SU-DHL-6 (cell line): ENCODE results near the gene ZSWIM8.
"Not testable (repeated sequence)": the region's sequence is repeated elsewhere in the genome, so short reads cannot be mapped to it uniquely, and the experiment has no call there.

Source experiments
- H2AFZ ChIP-seq: fragments of 200-600 bp; sonication (generic); 2 replicates; pipeline ENCODE4 v1.6.1; 2014; ENCODE audit warnings: low read depth, mild to moderate bottlenecking, moderate library complexity, mixed read lengths, antibody characterized with exemption, low read length; ENCODE audit not compliant: severe bottlenecking
- H3F3A ChIP-seq: fragments of 200-600 bp; shearing (Covaris generic); 2 replicates; pipeline ENCODE4 v1.6.0; 2016; ENCODE audit warnings: antibody characterized with exemption, mild to moderate bottlenecking; ENCODE audit not compliant: insufficient read depth
- H3K27ac ChIP-seq: fragments of 200-600 bp; sonication (generic); 2 replicates; pipeline ENCODE4 v1.5.1; 2016; ENCODE audit warnings: low read depth, mild to moderate bottlenecking, low read length, moderate library complexity, mixed read lengths
- H3K27me3 ChIP-seq: fragments of 200-600 bp; sonication (generic), shearing (Covaris generic); 2 replicates; pipeline ENCODE4 v1.6.0; 2014; ENCODE audit warnings: mild to moderate bottlenecking, low read length
- H3K36me3 ChIP-seq: fragments of 200-600 bp; sonication (generic); 2 replicates; pipeline ENCODE4 v1.6.1; 2014; ENCODE audit warnings: mild to moderate bottlenecking, low read length, mixed read lengths
- H3K4me2 ChIP-seq: fragments of 300-600, 200-600 bp; shearing (Covaris generic), sonication (generic); 2 replicates; pipeline ENCODE4 v1.6.0; 2014; ENCODE audit warnings: low read length, low read depth, mild to moderate bottlenecking; ENCODE audit not compliant: poor library complexity, severe bottlenecking
- H3K4me3 ChIP-seq: fragments of 200-600 bp; sonication (generic); 2 replicates; pipeline ENCODE4 v1.5.1; 2014; ENCODE audit warnings: antibody characterized with exemption, low read length, mild to moderate bottlenecking, mixed read lengths; ENCODE audit not compliant: insufficient read depth, poor library complexity, severe bottlenecking
- H3K79me2 ChIP-seq: fragments of 200-600 bp; sonication (generic); 2 replicates; pipeline ENCODE4 v1.6.1; 2014; ENCODE audit warnings: mild to moderate bottlenecking, low read length, moderate library complexity; ENCODE audit not compliant: insufficient read depth
- H3K9ac ChIP-seq: fragments of 200-600 bp; sonication (generic); 2 replicates; pipeline ENCODE4 v1.7.0; 2014; ENCODE audit warnings: mild to moderate bottlenecking, low read length
- H3K9me2 ChIP-seq: fragments of 200-600 bp; sonication (generic); replicated peaks from 2 replicates; pipeline ENCODE4 v1.6.1; 2014; ENCODE audit warnings: low read length; ENCODE audit not compliant: insufficient read depth
- H3K9me3 ChIP-seq: fragments of 200-600 bp; sonication (generic); 2 replicates; pipeline ENCODE4 v1.6.1; 2014; ENCODE audit warnings: low read length, mixed read lengths; ENCODE audit not compliant: insufficient read depth
- H4K20me1 ChIP-seq: fragments of 200-600 bp; sonication (generic); 2 replicates; pipeline ENCODE4 v1.6.1; 2014; ENCODE audit warnings: low read depth, mild to moderate bottlenecking, antibody characterized with exemption, low read length, moderate library complexity, mixed read lengths
- EZH2phosphoT487 ChIP-seq: fragments of 200-600 bp; sonication (generic), shearing (Covaris generic); conservative IDR thresholded peaks from 2 replicates; pipeline ENCODE4 v1.6.1; 2018; ENCODE audit warnings: mild to moderate bottlenecking, antibody characterized with exemption, low read length, moderate library complexity, mixed read lengths
- TF ChIP-seq, protein P1 (sequence below): fragments of 200-600 bp; sonication (generic); IDR thresholded peaks from one replicate; pipeline ENCODE4 v1.5.1; 2017; ENCODE audit warnings: antibody characterized with exemption, mild to moderate bottlenecking, low read length, moderate library complexity; ENCODE audit not compliant: insufficient read depth, poor library complexity, severe bottlenecking

Gene ZSWIM8

DNA sequence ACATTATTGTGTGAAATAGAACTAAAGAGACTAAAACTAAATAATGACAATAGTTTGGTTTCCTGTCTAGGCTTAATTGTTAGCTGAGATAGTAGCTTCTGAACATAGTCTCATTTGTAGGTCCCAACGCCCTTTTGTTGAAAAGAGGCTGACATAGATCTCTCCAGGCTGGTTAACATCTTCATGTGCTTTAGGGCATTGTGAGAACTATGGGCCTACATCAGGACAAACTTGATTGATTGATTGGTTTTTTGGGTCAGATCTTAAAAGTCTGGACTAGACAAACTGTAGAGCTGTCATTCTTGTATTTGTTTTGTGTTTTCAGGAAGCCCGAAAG lies 2.7 kb upstream of the ZSWIM8 start:
- Histone ChIP-seq H3K27me3 (no peaks in the 10 kb centered on the region), H3F3A (peaks cover 29% of the 10 kb centered on the region), H3K27ac (peak overlapping the region; percentile 70; the same call in 1 of the 2 replicates), H3K4me3 (peak overlapping the region; percentile 74), H3K9me3 (no peaks in the 10 kb centered on the region), H4K20me1 (no peaks in the 10 kb centered on the region), H2AFZ (no peak overlapping the region), H3K36me3 (no peaks in the 10 kb centered on the region), H3K4me2 (peak overlapping the region; percentile 61), H3K79me2 (peaks cover 58% of the 10 kb centered on the region), H3K9me2 (no peaks in the 10 kb centered on the region), H3K9ac (peak overlapping the region; percentile 87)
- TF ChIP-seq, protein P1, sequence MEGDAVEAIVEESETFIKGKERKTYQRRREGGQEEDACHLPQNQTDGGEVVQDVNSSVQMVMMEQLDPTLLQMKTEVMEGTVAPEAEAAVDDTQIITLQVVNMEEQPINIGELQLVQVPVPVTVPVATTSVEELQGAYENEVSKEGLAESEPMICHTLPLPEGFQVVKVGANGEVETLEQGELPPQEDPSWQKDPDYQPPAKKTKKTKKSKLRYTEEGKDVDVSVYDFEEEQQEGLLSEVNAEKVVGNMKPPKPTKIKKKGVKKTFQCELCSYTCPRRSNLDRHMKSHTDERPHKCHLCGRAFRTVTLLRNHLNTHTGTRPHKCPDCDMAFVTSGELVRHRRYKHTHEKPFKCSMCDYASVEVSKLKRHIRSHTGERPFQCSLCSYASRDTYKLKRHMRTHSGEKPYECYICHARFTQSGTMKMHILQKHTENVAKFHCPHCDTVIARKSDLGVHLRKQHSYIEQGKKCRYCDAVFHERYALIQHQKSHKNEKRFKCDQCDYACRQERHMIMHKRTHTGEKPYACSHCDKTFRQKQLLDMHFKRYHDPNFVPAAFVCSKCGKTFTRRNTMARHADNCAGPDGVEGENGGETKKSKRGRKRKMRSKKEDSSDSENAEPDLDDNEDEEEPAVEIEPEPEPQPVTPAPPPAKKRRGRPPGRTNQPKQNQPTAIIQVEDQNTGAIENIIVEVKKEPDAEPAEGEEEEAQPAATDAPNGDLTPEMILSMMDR, result no peak
- no peak for TF ChIP-seq EZH2phosphoT487

DNA sequence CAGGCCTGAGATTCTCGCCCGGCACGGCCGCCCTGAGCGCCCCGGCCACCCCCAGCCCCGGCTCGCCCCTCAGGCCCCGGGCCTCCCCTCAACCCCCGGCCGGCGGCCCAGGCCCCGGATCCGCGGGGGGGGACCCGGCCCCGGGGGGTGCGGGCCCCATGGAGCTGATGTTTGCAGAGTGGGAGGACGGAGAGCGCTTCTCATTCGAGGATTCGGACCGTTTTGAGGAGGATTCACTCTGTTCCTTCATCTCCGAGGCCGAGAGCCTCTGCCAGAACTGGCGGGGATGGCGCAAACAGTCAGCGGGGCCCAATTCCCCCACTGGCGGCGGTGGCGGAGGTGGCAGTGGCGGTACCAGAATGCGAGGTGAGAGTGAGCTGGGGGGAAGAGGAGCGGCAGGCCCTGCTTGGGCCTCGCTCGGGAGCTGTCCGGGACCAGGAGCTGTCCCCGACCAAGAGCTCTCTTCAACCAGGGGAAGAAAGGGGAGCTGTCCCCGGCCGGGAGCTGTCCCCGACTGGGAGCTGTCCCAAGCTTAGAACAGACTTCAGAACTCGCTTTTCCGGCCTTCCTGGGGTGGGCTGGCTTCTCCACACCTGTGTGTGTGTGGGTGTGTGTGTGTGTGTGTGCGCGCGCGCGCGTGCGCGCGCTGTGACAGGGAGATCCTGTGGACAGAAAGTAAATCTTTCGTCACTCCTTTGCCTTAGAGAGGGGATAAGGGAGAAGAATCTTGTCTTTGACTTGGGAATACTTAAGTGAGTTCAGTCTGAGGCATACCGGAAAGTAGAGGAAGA lies 510 bp downstream of the ZSWIM8 start:
- H3K9ac ChIP-seq, result peak overlapping the region; percentile 87
- H3K36me3 ChIP-seq, result no peaks in the 10 kb centered on the region
- peak overlapping the region; percentile 60 for H3K4me2 ChIP-seq
- peak overlapping the region; percentile 90 for H3K4me3 ChIP-seq
- peak overlapping the region; percentile 72 for H3K27ac ChIP-seq
- H3K9me3 ChIP-seq, result no peaks in the 10 kb centered on the region
- H3K79me2 ChIP-seq, result peaks cover 52% of the 10 kb centered on the region
- H3K9me2 ChIP-seq, result no peaks in the 10 kb centered on the region
- no peaks in the 10 kb centered on the region for H4K20me1 ChIP-seq
- H2AFZ ChIP-seq, result peak overlapping the region; percentile 79
- H3F3A ChIP-seq, result peaks cover 12% of the 10 kb centered on the region
- H3K27me3 ChIP-seq, result no peaks in the 10 kb centered on the region
- TF ChIP-seq EZH2phosphoT487, result no peak
- TF ChIP-seq, protein P1, result no peak

DNA sequence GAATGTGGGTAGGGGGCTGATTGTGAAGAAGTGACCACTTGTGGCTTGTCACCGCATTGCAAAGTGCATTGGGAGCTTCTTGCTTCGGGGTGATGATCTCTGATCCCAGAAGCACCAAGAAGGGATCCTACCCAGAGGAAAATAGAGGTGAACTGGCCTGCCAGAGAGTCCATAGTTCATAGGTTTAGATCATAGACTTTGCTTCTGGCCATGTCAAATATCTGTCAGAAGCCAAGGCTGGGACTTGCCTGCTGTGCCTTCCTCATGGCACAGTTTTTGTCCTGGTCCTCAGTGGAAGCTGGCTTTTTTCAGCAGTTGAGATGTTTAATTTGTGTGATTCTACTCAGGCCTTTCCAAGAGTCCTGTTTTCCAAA lies 1.1 kb downstream of the ZSWIM8 start:
- H4K20me1 ChIP-seq, result no peaks in the 10 kb centered on the region
- peak overlapping the region; percentile 87 for H3K9ac ChIP-seq
- H3K36me3 ChIP-seq, result no peaks in the 10 kb centered on the region
- 0 out of 2 replicates have a peak overlapping the region, but pooled peaks have one; percentile 72 for H3K27ac ChIP-seq
- no peaks in the 10 kb centered on the region for H3K9me3 ChIP-seq
- peak overlapping the region; percentile 60 for H3K4me2 ChIP-seq
- H3K9me2 ChIP-seq, result no peaks in the 10 kb centered on the region
- peaks cover 47% of the 10 kb centered on the region for H3K79me2 ChIP-seq
- no peak for TF ChIP-seq EZH2phosphoT487
- TF ChIP-seq, protein P1, result no peak
- peaks cover 9% of the 10 kb centered on the region; the same call in 1 of the 2 replicates for H3F3A ChIP-seq
- no peaks in the 10 kb centered on the region for H3K27me3 ChIP-seq
- peak overlapping the region; percentile 79 for H2AFZ ChIP-seq
- H3K4me3 ChIP-seq, result peak overlapping the region; percentile 90

DNA sequence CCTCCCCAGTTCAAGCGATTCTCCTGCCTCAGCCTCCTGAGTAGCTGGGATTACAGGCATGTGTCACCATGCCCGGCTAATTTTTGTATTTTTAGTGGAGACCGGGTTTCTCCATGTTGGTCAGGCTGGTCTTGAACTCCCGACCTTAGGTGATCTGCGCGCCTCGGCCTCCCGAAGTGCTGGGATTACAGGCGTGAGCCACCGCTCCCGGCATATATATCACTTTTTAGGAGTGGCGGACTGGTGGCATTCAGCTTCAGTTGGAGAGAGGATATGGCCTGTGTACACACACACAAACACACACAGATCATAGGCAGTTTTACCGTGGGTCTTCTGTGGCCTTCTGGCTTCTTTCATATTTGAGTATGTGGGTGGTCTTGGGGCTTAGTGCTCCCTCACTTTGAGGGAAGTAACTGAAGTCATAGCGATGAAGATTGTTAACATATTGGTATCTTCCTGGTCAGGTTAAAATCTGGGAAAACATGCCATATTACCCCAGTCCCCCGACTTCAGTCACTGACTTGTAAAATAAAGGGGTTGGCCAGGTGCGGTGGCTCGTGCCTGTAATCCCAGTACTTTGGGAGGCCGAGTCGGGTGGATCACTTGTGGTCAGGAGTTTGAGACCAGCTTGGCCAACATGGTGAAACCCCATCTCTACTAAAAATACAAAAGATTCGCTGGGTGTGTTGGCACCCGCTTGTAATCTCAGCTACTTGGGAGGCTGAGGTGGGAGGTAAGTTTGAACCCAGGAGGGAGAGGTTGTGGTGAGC lies 1.8 kb downstream of the ZSWIM8 start:
- peaks cover 40% of the 10 kb centered on the region for H3K79me2 ChIP-seq
- H3K9ac ChIP-seq, H3K4me2 ChIP-seq, H3K9me3 ChIP-seq, H3K27me3 ChIP-seq, H3K36me3 ChIP-seq, H3K4me3 ChIP-seq, H3K9me2 ChIP-seq, H4K20me1 ChIP-seq, H3K27ac ChIP-seq, H2AFZ ChIP-seq, H3F3A ChIP-seq: not testable (repeated sequence)
